ENCODE results near the gene FYN. TPM values are rescaled to one million over a fixed set of nuclear protein-coding genes. Genes with fewer than 3 reads are reported as not detected.

FYN gene
- total and polyA plus RNA-seq, 2 of the 8 experiments (the other 6 are each of a cell fraction or from before 2014, with no cell fraction given), result 46.8 to 97.2 TPM

DNA sequence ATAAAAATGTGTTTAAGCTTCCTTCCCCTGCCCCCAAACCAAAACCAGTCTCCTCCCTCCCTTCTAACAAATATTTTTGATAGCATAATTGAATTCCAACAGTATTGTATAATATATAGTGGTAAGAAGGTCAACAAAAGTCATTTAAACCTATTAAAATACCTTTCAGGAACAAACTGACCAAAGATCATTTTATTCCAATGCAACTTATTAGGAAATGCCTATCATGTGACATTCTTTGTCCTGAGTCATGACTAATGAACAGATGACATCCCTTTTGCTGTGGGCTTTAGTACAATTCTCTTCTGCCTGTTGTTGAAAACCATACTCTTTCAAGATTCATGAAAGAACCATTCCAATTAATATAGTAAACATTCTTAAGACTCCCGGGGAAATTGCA lies 216.1 kb downstream of the FYN start:
- no peak overlapping the region for H2AFZ ChIP-seq (ENCODE audit: low read length)
- no peak overlapping the region for H3K27ac ChIP-seq (ENCODE audit: low read depth, low read length)
- FAIRE-seq, result no peak

More for the DNA sequence above, 216.1 kb downstream of the FYN start:
- ChIA-PET CTCF (ENCODE audit: partially characterized antibody) (interaction anchor here (2.6 kb wide), 1 partner anchor 11 kb away, joined by 9 read pairs; no protein-coding TSS in a partner anchor), POLR2A (ENCODE audit: partially characterized antibody) (no interaction called here)
- H4K91ac ChIP-seq (replicated peaks; ENCODE audit: insufficient read length, low read length), result no peak overlapping the region
- H3K36me3 ChIP-seq (ENCODE audit: control insufficient read depth in 2 of 4, insufficient read depth in 4 of 4, low read length in 3 of 4), result no peaks in the 10 kb centered on the region
- H3K79me2 ChIP-seq (ENCODE audit: control insufficient read depth in 1 of 2, insufficient read depth in 2 of 2, low read length in 2 of 2), result no peaks in the 10 kb centered on the region
- no peak overlapping the region for H4K8ac ChIP-seq (ENCODE audit: extremely low read depth, insufficient read depth, low read length)
- no peak for DNase-seq (ENCODE audit: low read depth in 1 of 2, low spot score in 2 of 2)
- H2BK12ac ChIP-seq (ENCODE audit: low read depth, low read length), result no peak overlapping the region
- TF ChIP-seq CEBPB (IDR thresholded peaks at IDR 0.05; ENCODE audit: low read depth, low read length), result no peak
- no peak for TF ChIP-seq FOSL1 (IDR thresholded peaks at IDR 0.05; ENCODE audit: insufficient read depth, low read depth, low read length)
- TF ChIP-seq EZH2 (IDR thresholded peaks at IDR 0.05; ENCODE audit: low read depth, low read length, severe bottlenecking), result no peak
- TF ChIP-seq SIX5 (IDR thresholded peaks at IDR 0.05; ENCODE audit: low read depth, low read length), result no peak
- TF ChIP-seq RBBP5 (IDR thresholded peaks at IDR 0.05; ENCODE audit: borderline replicate concordance, low read depth, low read length), result no peak
- TF ChIP-seq SP1 (IDR thresholded peaks at IDR 0.05; ENCODE audit: low read depth, low read length), result no peak
- no peak for TF ChIP-seq SAP30 (IDR thresholded peaks at IDR 0.05; ENCODE audit: insufficient read depth, insufficient replicate concordance, low read length)
- H3K4ac ChIP-seq (replicated peaks; ENCODE audit: insufficient read length, low read depth, low read length), result no peak overlapping the region
- H3K9me3 ChIP-seq (ENCODE audit: insufficient read depth in 2 of 2, low read depth in 1 of 2, low read length in 1 of 2), result no peaks in the 10 kb centered on the region
- H4K20me1 ChIP-seq (replicated peaks in 1 of 2; ENCODE audit: control insufficient read depth in 1 of 2, insufficient read depth in 2 of 2, low read length in 2 of 2), result no peaks in the 10 kb centered on the region
- no peak overlapping the region for H3K4me3 ChIP-seq (ENCODE audit: extremely low read depth in 1 of 4, insufficient read depth in 2 of 4, low read depth in 3 of 4, low read length in 4 of 4)
- H2BK15ac ChIP-seq (ENCODE audit: low read length), result no peak overlapping the region
- no peak overlapping the region for H4K5ac ChIP-seq (ENCODE audit: insufficient read length, low read depth, low read length)
- no peak overlapping the region for H3K4me2 ChIP-seq (ENCODE audit: insufficient read depth in 1 of 2, low read depth in 2 of 2, low read length in 2 of 2)
- WGBS, 2 experiments (ENCODE audit: extremely low coverage in 1 of 2, insufficient coverage in 1 of 2, insufficient read length in 1 of 2, insufficient replicate concordance in 2 of 2, low coverage in 1 of 2, low lambda C conversion rate in 2 of 2, missing lambda C conversion rate in 1 of 2), result 80% methylated on average over 1 of the region's 1 CpG; no CpG with 5 or more reads in 1 of the 2 experiments
- no peaks in the 10 kb centered on the region for H3K79me1 ChIP-seq (ENCODE audit: low read depth, low read length)
- no peak overlapping the region for H2BK5ac ChIP-seq (ENCODE audit: low read depth, low read length)
- H3K27me3 ChIP-seq (replicated peaks in 1 of 4; ENCODE audit: control insufficient read depth in 3 of 4, extremely low read depth in 1 of 4, insufficient read depth in 3 of 4, low read length in 3 of 4), result no peaks in the 10 kb centered on the region
- H3K14ac ChIP-seq (ENCODE audit: insufficient read length), result no peak overlapping the region
- H3K23ac ChIP-seq (ENCODE audit: insufficient read length), result no peak overlapping the region
- H2BK20ac ChIP-seq (ENCODE audit: low read length), result no peak overlapping the region
- H3K23me2 ChIP-seq (ENCODE audit: low read depth, low read length), result peaks cover 8% of the 10 kb centered on the region; the same call in 1 of the 2 replicates
- peaks cover 3 to 14% (median 7%) of the 10 kb centered on the region in 4 experiments for H3K4me1 ChIP-seq (replicated peaks in 1 of 4; ENCODE audit: control insufficient read depth in 3 of 4, insufficient read depth in 4 of 4, low read length in 3 of 4)
- no peak overlapping the region for H3K18ac ChIP-seq (ENCODE audit: extremely low read depth, low read length)
- no peak overlapping the region for H2BK120ac ChIP-seq (replicated peaks; ENCODE audit: low read depth, low read length)
- H3K56ac ChIP-seq (replicated peaks; ENCODE audit: insufficient read length, low read depth, low read length), result no peak overlapping the region
- H2AK5ac ChIP-seq (ENCODE audit: low read depth, low read length), result no peak overlapping the region
- no peak overlapping the region for H3K9ac ChIP-seq (replicated peaks in 1 of 4; ENCODE audit: extremely low read depth in 1 of 4, low read depth in 3 of 4, low read length in 3 of 4)
